HepG2 (cell line): ENCODE results near the gene ZNRF3. TPM values are rescaled to one million over a fixed set of nuclear protein-coding genes. Genes with fewer than 3 reads are reported as not detected.
A peak's percentile ranks its signal among the peaks of the same experiment; 100 is the strongest.

ENCODE experiments used
- ATAC-seq: fragments of 200-7000 bp; cut with Tn5 transposase; 3 replicates; pipeline ENCODE4 v1.9.1; 2020; ENCODE audit warnings: mild to moderate bottlenecking, moderate library complexity
- BruUV-seq: library from RNA; stranded (reverse); fragments of 400-500 nt; replicated peaks from 2 replicates; lab custom pipeline; 2021; lab: Mats Ljungman, UMichigan
- CTCF ChIA-PET: fragments of 300-600 bp; formaldehyde crosslinking; extraction: SDS; loops from one replicate; lab custom pipeline; 2021; ENCODE audit warnings: low total read pairs, inconsistent platforms, low intra/inter-chr PET ratio; lab: Yijun Ruan, JAX
- POLR2A ChIA-PET: fragments of 350-600 bp; sonication (Branson Sonifier 250); formaldehyde crosslinking; loops from one replicate; lab custom pipeline; 2020; ENCODE audit warnings: antibody characterized with exemption, inconsistent platforms; lab: Yijun Ruan, JAX
- DNase-seq: peaks from one replicate; pipeline ENCODE4 v3.0.0-alpha.2; 2015; ENCODE audit warnings: low spot score
- FAIRE-seq: peaks from 3 replicates; lab custom pipeline; 2011; peaks lifted over from hg19 to GRCh38; lab: Jason Lieb, UNC
- H2AFZ ChIP-seq: one replicate; pipeline ENCODE4 v1.6.1; 2011; ENCODE audit warnings: low read length, inconsistent platforms
- H3K27ac ChIP-seq: fragments of 300-600 bp; 3 replicates; pipeline ENCODE4 v1.8.0; 2011; ENCODE audit warnings: mixed run types, mild to moderate bottlenecking, mixed read lengths, low read length, inconsistent platforms; ENCODE audit not compliant: insufficient read depth; ENCODE audit errors: extremely low read length
- H3K27me3 ChIP-seq, 2 experiments: fragments of 200-600 bp in 1 of 2; 2 replicates in 1 of 2; 3 replicates in 1 of 2; pipeline versions ENCODE4 v1.6.0 to v1.8.0; 2011; ENCODE audit warnings: low read length in 2 of 2, mild to moderate bottlenecking in 2 of 2, moderate library complexity in 2 of 2, inconsistent platforms in 1 of 2; ENCODE audit not compliant: insufficient read depth in 2 of 2, control insufficient read depth in 1 of 2
- H3K36me3 ChIP-seq, 2 experiments: fragments of 200-600 bp in 1 of 2; replicated peaks in 1 of 2; 2 replicates in 1 of 2; 3 replicates in 1 of 2; pipeline versions ENCODE4 v1.5.1 to v1.8.0; 2011; ENCODE audit warnings: low read length in 2 of 2, inconsistent platforms in 1 of 2; ENCODE audit not compliant: insufficient read depth in 2 of 2, control insufficient read depth in 1 of 2
- H3K4me1 ChIP-seq: 2 replicates; pipeline ENCODE4 v1.5.1; 2012; ENCODE audit warnings: low read length, inconsistent platforms; ENCODE audit not compliant: insufficient read depth
- H3K4me2 ChIP-seq: 2 replicates; pipeline ENCODE4 v1.6.0; 2011; ENCODE audit warnings: low read depth, low read length, inconsistent platforms
- H3K4me3 ChIP-seq, 3 experiments: fragments of 200-600 bp in 1 of 3; sonication (generic), shearing (Covaris generic) in 1 of 3; replicated peaks in 1 of 3; 2 replicates each; pipeline ENCODE4 v1.5.1; 2011 to 2016; ENCODE audit warnings: low read length in 3 of 3, inconsistent platforms in 2 of 3, low read depth in 2 of 3, mild to moderate bottlenecking in 2 of 3, control low read depth in 1 of 3, mixed read lengths in 1 of 3; ENCODE audit not compliant: insufficient read depth in 1 of 3
- H3K79me2 ChIP-seq: one replicate; pipeline ENCODE4 v1.6.1; 2011; ENCODE audit warnings: low read length, inconsistent platforms; ENCODE audit not compliant: insufficient read depth
- H3K9ac ChIP-seq: 2 replicates; pipeline ENCODE4 v1.6.0; 2011; ENCODE audit warnings: mild to moderate bottlenecking, low read depth, low read length, inconsistent platforms; ENCODE audit not compliant: insufficient read depth
- H3K9me3 ChIP-seq: 2 replicates; pipeline ENCODE4 v1.5.1; 2012; ENCODE audit warnings: mild to moderate bottlenecking, low read length
- H4K20me1 ChIP-seq: 2 replicates; pipeline ENCODE4 v1.6.0; 2011; ENCODE audit warnings: inconsistent platforms, mild to moderate bottlenecking, low read length, moderate library complexity; ENCODE audit not compliant: insufficient read depth
- AGO2 ChIP-seq: fragments of 200-400 bp; formaldehyde crosslinking; optimal IDR thresholded peaks from 2 replicates; pipeline ENCODE3; 2017; ENCODE audit warnings: mild to moderate bottlenecking, low read depth, low read length, moderate library complexity
- BCL3 ChIP-seq: sonication (generic); formaldehyde crosslinking; IDR thresholded peaks from 2 replicates; pipeline ENCODE4 v1.5.1; 2020; ENCODE audit warnings: mild to moderate bottlenecking, missing genetic modification reagents, moderate library complexity
- CBFB ChIP-seq: sonication (generic); formaldehyde crosslinking; IDR thresholded peaks from 2 replicates; pipeline ENCODE4 v1.4.0; 2020; ENCODE audit warnings: missing genetic modification reagents
- POLR2AphosphoS2 ChIP-seq: IDR thresholded peaks from 2 replicates; pipeline ENCODE4 v1.6.1; 2011; ENCODE audit warnings: low read depth, low read length, improper control_type of control experiment
- WIZ ChIP-seq: sonication (generic); formaldehyde crosslinking; IDR thresholded peaks from 2 replicates; pipeline ENCODE4 v1.5.1; 2020; ENCODE audit warnings: mild to moderate bottlenecking, missing genetic modification reagents
- ZC3H13 ChIP-seq: sonication (generic); formaldehyde crosslinking; IDR thresholded peaks from 2 replicates; pipeline ENCODE4 v1.8.1; 2023; ENCODE audit warnings: mild to moderate bottlenecking, missing genetic modification reagents, moderate library complexity
- ZNF30 ChIP-seq: sonication (generic); formaldehyde crosslinking; IDR thresholded peaks from 2 replicates; pipeline ENCODE4 v1.5.0; 2020; ENCODE audit warnings: mild to moderate bottlenecking, missing genetic modification reagents
- ZNF777 ChIP-seq: sonication (generic); formaldehyde crosslinking; IDR thresholded peaks from 2 replicates; pipeline ENCODE4 v1.4.0; 2020; ENCODE audit warnings: missing genetic modification reagents
- ZSCAN31 ChIP-seq: sonication (generic); formaldehyde crosslinking; IDR thresholded peaks from 2 replicates; pipeline ENCODE4 v1.5.0; 2020; ENCODE audit warnings: low read depth, mild to moderate bottlenecking, missing genetic modification reagents
- WGBS: methylation state at CpG from one replicate; pipeline ENCODE4 v1.1.6; 2017; ENCODE audit warnings: low lambda C conversion rate; 5-methylcytosine and 5-hydroxymethylcytosine counted together
- in situ Hi-C: cut with HindIII; loops from 2 replicates; pipeline ENCODE4 v1.10.0; 2017; ENCODE audit warnings: low pct_unique_long_range_greater_than_20kb; ENCODE audit not compliant: extremely low pct_ligation_motif_present
- intact Hi-C: fragments of 100-400 bp; cut with micrococcal nuclease; formaldehyde crosslinking; loops from one replicate; pipeline ENCODE4 v1.10.0; 2022; ENCODE audit not compliant: unreplicated experiment
- polyA plus RNA-seq, 8 experiments: library from polyadenylated mRNA; depleted of rRNA in 3 of 8; stranded (reverse) in 7 of 8; unstranded in 1 of 8; fragments of >200 nt; fragmentation: Illumina TruSeq in 4 of 8; extraction: Trizol in 4 of 8; gene quantifications; 2 replicates each; pipeline versions ENCODE4 v1.2.1 to v1.2.3, GENCODE V29; 2011 to 2016; ENCODE audit warnings: low read depth in 4 of 8, missing spikeins in 1 of 8, mixed read lengths in 1 of 8; ENCODE audit not compliant: insufficient read depth in 1 of 8
- total RNA-seq, 5 experiments: library from RNA; depleted of rRNA; stranded (reverse); fragments of >200 nt; fragmentation: Illumina TruSeq; extraction: Trizol; gene quantifications; 2 replicates each; pipeline ENCODE4 v1.2.3, GENCODE V29; 2016; ENCODE audit warnings: low read depth in 1 of 5
- TF ChIP-seq, protein P1 (sequence below): sonication (generic); formaldehyde crosslinking; IDR thresholded peaks from 2 replicates; pipeline ENCODE4 v1.5.1; 2020; ENCODE audit warnings: mild to moderate bottlenecking, missing genetic modification reagents

Gene ZNRF3
- total and polyA plus RNA-seq, 2 of the 13 experiments (the other 11 are each of a cell fraction or from before 2014, with no cell fraction given) = 20.3 to 36.7 TPM

DNA sequence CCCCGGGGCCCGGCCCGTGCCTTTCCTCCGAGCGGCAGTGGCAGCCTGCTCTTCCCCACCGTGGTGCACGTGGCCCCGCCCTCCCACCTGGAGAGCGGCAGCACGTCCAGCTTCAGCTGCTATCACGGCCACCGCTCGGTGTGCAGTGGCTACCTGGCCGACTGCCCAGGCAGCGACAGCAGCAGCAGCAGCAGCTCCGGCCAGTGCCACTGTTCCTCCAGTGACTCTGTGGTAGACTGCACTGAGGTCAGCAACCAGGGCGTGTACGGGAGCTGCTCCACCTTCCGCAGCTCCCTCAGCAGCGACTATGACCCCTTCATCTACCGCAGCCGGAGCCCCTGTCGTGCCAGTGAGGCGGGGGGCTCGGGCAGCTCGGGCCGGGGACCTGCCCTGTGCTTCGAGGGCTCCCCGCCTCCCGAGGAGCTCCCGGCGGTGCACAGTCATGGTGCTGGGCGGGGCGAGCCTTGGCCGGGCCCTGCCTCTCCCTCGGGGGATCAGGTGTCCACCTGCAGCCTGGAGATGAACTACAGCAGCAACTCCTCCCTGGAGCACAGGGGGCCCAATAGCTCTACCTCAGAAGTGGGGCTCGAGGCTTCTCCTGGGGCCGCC is 166.4 kb downstream of the ZNRF3 start:
- no peaks in the 10 kb centered on the region for H3K27me3 ChIP-seq
- FAIRE-seq (no peak), ATAC-seq (peak; percentile 6; the same call in 2 of the 3 replicates), DNase-seq (no peak)
- H3K4me2 ChIP-seq = no peak overlapping the region
- ChIA-PET CTCF (no interaction called here), POLR2A (no interaction called here)
- WGBS = 95% methylated on average over 15 of the region's 38 CpGs
- H4K20me1 ChIP-seq = peaks cover 7% of the 10 kb centered on the region; the same call in 1 of the 2 replicates
- in situ Hi-C loops (no loop called here), intact Hi-C loops (no loop called here)
- H3K9me3 ChIP-seq = no peaks in the 10 kb centered on the region
- no peak overlapping the region for H2AFZ ChIP-seq
- BruUV-seq = no TSS peak
- H3K9ac ChIP-seq = no peak overlapping the region
- TF ChIP-seq ZSCAN31 (CRISPR knock-in tag) (no peak), AGO2 (peak; percentile 68)
- H3K4me1 ChIP-seq = peaks cover 26% of the 10 kb centered on the region
- H3K4me3 ChIP-seq = no peak overlapping the region
- H3K27ac ChIP-seq = no peak overlapping the region
- H3K79me2 ChIP-seq = no peaks in the 10 kb centered on the region
- peaks cover 49 to 65% of the 10 kb centered on the region in 2 experiments for H3K36me3 ChIP-seq

DNA sequence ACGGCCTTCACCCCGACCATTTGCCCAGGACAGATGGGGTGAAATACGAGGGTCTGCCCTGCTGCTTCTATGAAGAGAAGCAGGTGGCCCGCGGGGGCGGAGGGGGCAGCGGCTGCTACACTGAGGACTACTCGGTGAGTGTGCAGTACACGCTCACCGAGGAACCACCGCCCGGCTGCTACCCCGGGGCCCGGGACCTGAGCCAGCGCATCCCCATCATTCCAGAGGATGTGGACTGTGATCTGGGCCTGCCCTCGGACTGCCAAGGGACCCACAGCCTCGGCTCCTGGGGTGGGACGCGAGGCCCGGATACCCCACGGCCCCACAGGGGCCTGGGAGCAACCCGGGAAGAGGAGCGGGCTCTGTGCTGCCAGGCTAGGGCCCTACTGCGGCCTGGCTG is 167.1 kb downstream of the ZNRF3 start:
- BruUV-seq = no TSS peak
- WGBS = 94% methylated on average over 12 of the region's 24 CpGs

More for the DNA sequence above, 167.1 kb downstream of the ZNRF3 start:
- Histone ChIP-seq H3K27ac (no peak overlapping the region), H3K9ac (no peak overlapping the region), H3K36me3 (peaks cover 49 to 58% of the 10 kb centered on the region in 2 experiments), H2AFZ (no peak overlapping the region), H3K4me3 (no peak overlapping the region), H3K79me2 (no peaks in the 10 kb centered on the region)
- in situ Hi-C loops = no loop called here
- no peak; the same call in 2 of the 3 replicates for ATAC-seq
- POLR2A ChIA-PET = no interaction called here
- TF ChIP-seq WIZ (CRISPR knock-in tag) = no peak
- no peak for TF ChIP-seq ZNF30 (CRISPR knock-in tag)
- no peak for TF ChIP-seq BCL3
- TF ChIP-seq POLR2AphosphoS2 = no peak
- TF ChIP-seq ZNF777 (CRISPR knock-in tag) = no peak
- peak; percentile 89 for TF ChIP-seq AGO2
- TF ChIP-seq, protein P1, sequence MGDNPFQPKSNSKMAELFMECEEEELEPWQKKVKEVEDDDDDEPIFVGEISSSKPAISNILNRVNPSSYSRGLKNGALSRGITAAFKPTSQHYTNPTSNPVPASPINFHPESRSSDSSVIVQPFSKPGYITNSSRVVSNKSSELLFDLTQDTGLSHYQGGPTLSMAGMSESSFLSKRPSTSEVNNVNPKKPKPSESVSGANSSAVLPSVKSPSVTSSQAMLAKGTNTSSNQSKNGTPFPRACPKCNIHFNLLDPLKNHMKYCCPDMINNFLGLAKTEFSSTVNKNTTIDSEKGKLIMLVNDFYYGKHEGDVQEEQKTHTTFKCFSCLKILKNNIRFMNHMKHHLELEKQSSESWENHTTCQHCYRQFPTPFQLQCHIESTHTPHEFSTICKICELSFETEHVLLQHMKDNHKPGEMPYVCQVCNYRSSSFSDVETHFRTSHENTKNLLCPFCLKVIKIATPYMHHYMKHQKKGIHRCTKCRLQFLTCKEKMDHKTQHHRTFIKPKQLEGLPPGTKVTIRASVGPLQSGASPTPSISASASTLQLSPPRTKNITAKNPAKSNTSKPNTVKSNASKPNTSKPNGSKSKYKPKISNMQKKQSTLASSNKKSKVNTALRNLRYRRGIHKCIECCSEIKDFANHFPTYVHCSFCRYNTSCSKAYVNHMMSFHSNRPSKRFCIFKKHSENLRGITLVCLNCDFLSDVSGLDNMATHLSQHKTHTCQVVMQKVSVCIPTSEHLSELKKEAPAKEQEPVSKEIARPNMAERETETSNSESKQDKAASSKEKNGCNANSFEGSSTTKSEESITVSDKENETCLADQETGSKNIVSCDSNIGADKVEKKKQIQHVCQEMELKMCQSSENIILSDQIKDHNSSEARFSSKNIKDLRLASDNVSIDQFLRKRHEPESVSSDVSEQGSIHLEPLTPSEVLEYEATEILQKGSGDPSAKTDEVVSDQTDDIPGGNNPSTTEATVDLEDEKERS (CRISPR knock-in tag) = no peak
- 0 out of 2 replicates have a peak, but pooled peaks have one; percentile 52 for TF ChIP-seq ZC3H13 (CRISPR knock-in tag)
- TF ChIP-seq CBFB (CRISPR knock-in tag) = no peak
- TF ChIP-seq, all 625 proteins: peak for 2
- Histone ChIP-seq H3K4me2 (no peak overlapping the region), H3K4me1 (peaks cover 21% of the 10 kb centered on the region), H3K9me3 (no peaks in the 10 kb centered on the region), H3K27me3 (no peaks in the 10 kb centered on the region), H4K20me1 (peaks cover 9% of the 10 kb centered on the region)
- CTCF ChIA-PET = no interaction called here
- FAIRE-seq = no peak
- intact Hi-C loops = no loop called here
- no peak for DNase-seq
